HFFc6 (cell line): ENCODE data around the gene APBB2. TPM values are rescaled to one million over a fixed set of nuclear protein-coding genes. Genes with fewer than 3 reads are reported as not detected.
"Not testable (repeated sequence)": the region's sequence is repeated elsewhere in the genome, so short reads cannot be mapped to it uniquely, and the experiment has no call there.

Experiments used
- DNase-seq: peaks from one replicate; pipeline ENCODE4 v3.0.0-alpha.2; 2018
- H3K27ac Mint-ChIP-seq: 2 replicates; pipeline ENCODE4 v1.8.0; 2020; ENCODE audit warnings: mild to moderate bottlenecking, mixed read lengths
- H3K27me3 Mint-ChIP-seq: 2 replicates; pipeline ENCODE4 v1.8.0; 2021; ENCODE audit warnings: mild to moderate bottlenecking, moderate library complexity, mixed read lengths; ENCODE audit not compliant: insufficient read depth
- H3K36me3 Mint-ChIP-seq: 2 replicates; pipeline ENCODE4 v1.8.0; 2021; ENCODE audit warnings: low read depth, mixed read lengths
- H3K4me1 Mint-ChIP-seq: 2 replicates; pipeline ENCODE4 v1.8.0; 2020; ENCODE audit warnings: low read depth, mixed read lengths
- H3K4me3 Mint-ChIP-seq: 2 replicates; pipeline ENCODE4 v1.8.0; 2020; ENCODE audit warnings: mild to moderate bottlenecking, moderate library complexity, mixed read lengths
- H3K9me3 Mint-ChIP-seq: 2 replicates; pipeline ENCODE4 v1.8.0; 2020; ENCODE audit warnings: mild to moderate bottlenecking, mixed read lengths
- CTCF ChIP-seq: fragments of 200-600 bp; sonication (generic); IDR thresholded peaks from 2 replicates; pipeline ENCODE4 v1.5.0; 2021; ENCODE audit warnings: antibody characterized with exemption, mild to moderate bottlenecking
- total RNA-seq, 6 experiments: library from RNA; stranded (reverse); fragmentation: NEBNext Ultra II Directional; extraction: Animal tissue kit (Norgen Biotek cat#: 25700); gene quantifications; 2 replicates in 1 of 6; 3 replicates in 5 of 6; pipeline ENCODE4 v1.2.3, GENCODE V29; 2021

APBB2 gene
- total RNA-seq, 6 experiments from 2014 or later = 32.4 to 45.5 (median 35.8) TPM

- peak overlapping the region; percentile 18; the same call in 1 of the 2 replicates for H3K4me3 Mint-ChIP-seq
- H3K36me3 Mint-ChIP-seq = peaks cover 6% of the 10 kb centered on the region
- peak overlapping the region; percentile 71 for H3K27ac Mint-ChIP-seq
- DNase-seq = peak; percentile 40
- peaks cover 63% of the 10 kb centered on the region for H3K4me1 Mint-ChIP-seq
- TF ChIP-seq CTCF = no peak; the same call in 1 of the 2 replicates
- H3K9me3 Mint-ChIP-seq = no peaks in the 10 kb centered on the region
- no peaks in the 10 kb centered on the region; the same call in 1 of the 2 replicates for H3K27me3 Mint-ChIP-seq
Observed at GRCh38 chr4:41061482-41062185, 152.7 kb downstream of the APBB2 start.

- Mint-ChIP-seq H3K27me3 (no peaks in the 10 kb centered on the region; the same call in 1 of the 2 replicates), H3K27ac (peak overlapping the region; percentile 71), H3K4me1 (peaks cover 68% of the 10 kb centered on the region), H3K36me3 (peaks cover 7% of the 10 kb centered on the region), H3K4me3 (peak overlapping the region; percentile 49), H3K9me3 (no peaks in the 10 kb centered on the region)
- peak; percentile 38; the same call in 1 of the 2 replicates for TF ChIP-seq CTCF
- peak; percentile 17 for DNase-seq
Observed at GRCh38 chr4:41060352-41061334, 153.7 kb downstream of the APBB2 start.

- not testable (repeated sequence) for H3K27ac Mint-ChIP-seq, H3K4me3 Mint-ChIP-seq, H3K9me3 Mint-ChIP-seq, H3K27me3 Mint-ChIP-seq, DNase-seq
- Mint-ChIP-seq H3K36me3 (peaks cover 16% of the 10 kb centered on the region), H3K4me1 (peaks cover 64% of the 10 kb centered on the region)
Observed at GRCh38 chr4:41059411-41059810, 154.9 kb downstream of the APBB2 start.

DNA sequence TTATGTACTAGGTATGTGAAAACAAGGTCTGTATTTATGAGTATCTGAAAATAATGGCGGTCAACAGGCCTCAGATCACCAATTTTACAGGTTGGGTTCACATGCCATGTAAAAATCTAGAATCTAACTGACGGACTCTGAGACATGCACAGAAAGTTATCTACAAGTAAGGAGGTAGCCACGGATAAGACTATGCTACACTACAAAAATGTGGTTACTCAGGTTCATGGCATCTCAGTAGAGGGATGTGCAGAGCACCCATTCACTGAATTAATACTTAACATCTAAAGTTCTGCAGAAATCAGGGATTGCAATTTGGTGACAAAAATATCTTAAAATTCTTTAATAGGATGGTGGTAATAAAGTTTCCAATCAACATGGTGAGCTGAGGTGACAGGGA lies 155.9 kb downstream of the APBB2 start:
- Mint-ChIP-seq H3K36me3 (peaks cover 16% of the 10 kb centered on the region), H3K27ac (peak overlapping the region; percentile 76; the same call in 1 of the 2 replicates), H3K27me3 (no peaks in the 10 kb centered on the region; the same call in 1 of the 2 replicates), H3K4me1 (peaks cover 61% of the 10 kb centered on the region), H3K9me3 (no peaks in the 10 kb centered on the region), H3K4me3 (peak overlapping the region; percentile 40; the same call in 1 of the 2 replicates)
- peak; percentile 57 for DNase-seq
- TF ChIP-seq CTCF = no peak

GRCh38 chr4:41057467-41057866 lies 156.9 kb downstream of the APBB2 start:
- Mint-ChIP-seq H3K36me3 (peaks cover 16% of the 10 kb centered on the region), H3K9me3 (no peaks in the 10 kb centered on the region), H3K27ac (peak overlapping the region; percentile 76), H3K27me3 (no peaks in the 10 kb centered on the region; the same call in 1 of the 2 replicates), H3K4me3 (0 out of 2 replicates have a peak overlapping the region, but pooled peaks have one; percentile 1), H3K4me1 (peaks cover 55% of the 10 kb centered on the region)
- peak; percentile 60 for DNase-seq
- TF ChIP-seq CTCF = no peak
